H9 (cell line): ENCODE results near the gene DCAF15. TPM values are rescaled to one million over a fixed set of nuclear protein-coding genes. Genes with fewer than 3 reads are reported as not detected.

Source experiments
- DNase-seq: peaks from one replicate; pipeline ENCODE4 v3.0.0-alpha.2; 2017
- H2AFZ ChIP-seq: one replicate; pipeline ENCODE4 v1.6.1; 2013; ENCODE audit warnings: mild to moderate bottlenecking, low read length, control low read depth, moderate library complexity
- H2AK5ac ChIP-seq: 2 replicates; pipeline ENCODE4 v1.6.1; 2013; ENCODE audit warnings: low read length, control low read depth, mixed read lengths; ENCODE audit not compliant: insufficient read length
- H2BK120ac ChIP-seq: one replicate; pipeline ENCODE4 v1.6.1; 2013; ENCODE audit warnings: low read depth, mild to moderate bottlenecking, low read length, control low read depth, inconsistent platforms; ENCODE audit not compliant: poor library complexity, severe bottlenecking
- H2BK12ac ChIP-seq: 2 replicates; pipeline ENCODE4 v1.6.1; 2013; ENCODE audit warnings: low read length, control low read depth, mixed read lengths, low read depth; ENCODE audit not compliant: insufficient read length
- H2BK15ac ChIP-seq: 2 replicates; pipeline ENCODE4 v1.6.1; 2013; ENCODE audit warnings: low read depth, low read length, control low read depth
- H2BK20ac ChIP-seq: one replicate; pipeline ENCODE4 v1.6.1; 2013; ENCODE audit warnings: low read depth, mild to moderate bottlenecking, low read length, control low read depth, inconsistent platforms; ENCODE audit not compliant: poor library complexity, severe bottlenecking
- H2BK5ac ChIP-seq: 2 replicates; pipeline ENCODE4 v1.6.1; 2013; ENCODE audit warnings: low read length, control low read depth, mixed read lengths; ENCODE audit not compliant: insufficient read length
- H3K14ac ChIP-seq: 2 replicates; pipeline ENCODE4 v1.6.1; 2013; ENCODE audit warnings: low read length, control low read depth; ENCODE audit not compliant: insufficient read depth
- H3K18ac ChIP-seq: 2 replicates; pipeline ENCODE4 v1.6.1; 2013; ENCODE audit warnings: low read depth, mild to moderate bottlenecking, mixed read lengths, low read length, control low read depth; ENCODE audit not compliant: insufficient read length
- H3K23ac ChIP-seq: 2 replicates; pipeline ENCODE4 v1.6.1; 2013; ENCODE audit warnings: low read length, control low read depth, mixed read lengths, low read depth; ENCODE audit not compliant: insufficient read length
- H3K23me2 ChIP-seq: 2 replicates; pipeline ENCODE4 v1.6.1; 2013; ENCODE audit warnings: low read depth, mild to moderate bottlenecking, mixed read lengths, low read length, control low read depth; ENCODE audit not compliant: insufficient read length, poor library complexity, severe bottlenecking
- H3K27ac ChIP-seq: 2 replicates; pipeline ENCODE4 v1.5.1; 2013; ENCODE audit warnings: low read length, control low read depth, mixed read lengths, low read depth; ENCODE audit not compliant: insufficient read length
- H3K27me3 ChIP-seq: 2 replicates; pipeline ENCODE4 v1.6.1; 2013; ENCODE audit warnings: low read length, control low read depth, inconsistent platforms; ENCODE audit not compliant: insufficient read depth
- H3K4ac ChIP-seq: 2 replicates; pipeline ENCODE4 v1.6.1; 2013; ENCODE audit warnings: low read depth, mild to moderate bottlenecking, control low read depth, inconsistent platforms, low read length, moderate library complexity
- H3K4me1 ChIP-seq: 2 replicates; pipeline ENCODE4 v1.6.1; 2013; ENCODE audit warnings: low read length, control low read depth, inconsistent platforms; ENCODE audit not compliant: insufficient read depth
- H3K4me2 ChIP-seq: 2 replicates; pipeline ENCODE4 v1.6.1; 2013; ENCODE audit warnings: low read length, control low read depth, mixed read lengths; ENCODE audit not compliant: insufficient read length, insufficient read depth
- H3K56ac ChIP-seq: 2 replicates; pipeline ENCODE4 v1.6.1; 2013; ENCODE audit warnings: low read depth, mild to moderate bottlenecking, mixed read lengths, low read length, control low read depth; ENCODE audit not compliant: insufficient read length
- H3K79me1 ChIP-seq: 2 replicates; pipeline ENCODE4 v1.6.1; 2013; ENCODE audit warnings: low read depth, mild to moderate bottlenecking, moderate library complexity, low read length, control low read depth, inconsistent platforms; ENCODE audit not compliant: insufficient read depth, poor library complexity, severe bottlenecking
- H3K79me2 ChIP-seq: 2 replicates; pipeline ENCODE4 v1.6.1; 2013; ENCODE audit warnings: low read length, control low read depth, inconsistent platforms; ENCODE audit not compliant: insufficient read depth
- H3K9ac ChIP-seq: 2 replicates; pipeline ENCODE4 v1.6.1; 2013; ENCODE audit warnings: low read length, control low read depth, mixed read lengths; ENCODE audit not compliant: insufficient read length; ENCODE audit errors: extremely low read depth
- H3K9me3 ChIP-seq: one replicate; pipeline ENCODE4 v1.6.1; 2013; ENCODE audit warnings: low read depth, low read length, inconsistent platforms; ENCODE audit not compliant: control insufficient read depth
- H3T11ph ChIP-seq: one replicate; pipeline ENCODE4 v1.6.1; 2013; ENCODE audit warnings: mild to moderate bottlenecking, low read length, control low read depth, inconsistent platforms
- H4K20me1 ChIP-seq: one replicate; pipeline ENCODE4 v1.6.1; 2013; ENCODE audit not compliant: control insufficient read depth, insufficient read length, insufficient read depth
- H4K5ac ChIP-seq: 2 replicates; pipeline ENCODE4 v1.6.1; 2013; ENCODE audit warnings: low read depth, mild to moderate bottlenecking, mixed read lengths, low read length, control low read depth; ENCODE audit not compliant: insufficient read length
- H4K8ac ChIP-seq: replicated peaks from 2 replicates; pipeline ENCODE4 v1.6.1; 2013; ENCODE audit warnings: low read length, control low read depth, mixed read lengths, low read depth; ENCODE audit not compliant: insufficient read length
- H4K91ac ChIP-seq: 2 replicates; pipeline ENCODE4 v1.6.1; 2013; ENCODE audit warnings: low read depth, mild to moderate bottlenecking, moderate library complexity, mixed read lengths, low read length, control low read depth; ENCODE audit not compliant: insufficient read length
- H3K27ac Mint-ChIP-seq, 3 experiments: 2 replicates in 2 of 3; 3 replicates in 1 of 3; pipeline ENCODE4 v1.8.0; 2020 to 2021; ENCODE audit warnings: mixed read lengths in 3 of 3, mild to moderate bottlenecking in 1 of 3, moderate library complexity in 1 of 3
- H3K27me3 Mint-ChIP-seq: 2 replicates; pipeline ENCODE4 v1.8.0; 2021; ENCODE audit warnings: low read depth, mild to moderate bottlenecking, moderate library complexity, mixed read lengths
- H3K36me3 Mint-ChIP-seq, 3 experiments: 2 replicates in 2 of 3; 3 replicates in 1 of 3; pipeline ENCODE4 v1.8.0; 2020 to 2021; ENCODE audit warnings: low read depth in 3 of 3, mixed read lengths in 3 of 3; ENCODE audit not compliant: insufficient read depth in 1 of 3
- H3K4me1 Mint-ChIP-seq, 2 experiments: 2 replicates each; pipeline ENCODE4 v1.8.0; 2020; ENCODE audit warnings: mixed read lengths in 2 of 2
- H3K4me3 Mint-ChIP-seq, 2 experiments: 2 replicates in 1 of 2; 3 replicates in 1 of 2; pipeline ENCODE4 v1.8.0; 2020 to 2021; ENCODE audit warnings: mild to moderate bottlenecking in 2 of 2, mixed read lengths in 2 of 2, moderate library complexity in 1 of 2
- H3K9me3 Mint-ChIP-seq, 2 experiments: 2 replicates in 1 of 2; 3 replicates in 1 of 2; pipeline ENCODE4 v1.8.0; 2020; ENCODE audit warnings: mild to moderate bottlenecking in 2 of 2, mixed read lengths in 2 of 2, moderate library complexity in 1 of 2
- CTCF ChIP-seq: fragments of 200-600 bp; sonication (generic); conservative IDR thresholded peaks from 3 replicates; pipeline ENCODE4 v1.8.0; 2021; ENCODE audit warnings: antibody characterized with exemption, mild to moderate bottlenecking
- WGBS: extraction: QIAGEN DNeasy Blood & Tissue Kit; methylation state at CpG from one replicate; pipeline ENCODE4 v1.1.7; 2013; ENCODE audit warnings: missing lambda C conversion rate, low lambda C conversion rate, mixed read lengths; ENCODE audit not compliant: insufficient read length; ENCODE audit errors: extremely low coverage; 5-methylcytosine and 5-hydroxymethylcytosine counted together
- total RNA-seq: library from RNA; stranded (reverse); gene quantifications from 2 replicates; pipeline ENCODE4 v1.2.1, GENCODE V29; 2021

Gene DCAF15
- total RNA-seq, 1 experiment from 2014 or later, result 82.5 TPM

GRCh38 chr19:13975870-13976269 is 23.6 kb downstream of the DCAF15 start:
- no peak overlapping the region for H3K4ac ChIP-seq
- H3K79me1 ChIP-seq, result no peaks in the 10 kb centered on the region
- no peak overlapping the region for H3K14ac ChIP-seq
- no peaks in the 10 kb centered on the region for H3K9me3 ChIP-seq
- Mint-ChIP-seq H3K4me1 (peaks cover 13 to 20% of the 10 kb centered on the region in 2 experiments), H3K27me3 (no peaks in the 10 kb centered on the region), H3K36me3 (peaks cover 4 to 37% (median 9%) of the 10 kb centered on the region in 3 experiments; a peak in 6 of 7 replicates), H3K9me3 (no peaks in the 10 kb centered on the region), H3K4me3 (no peak overlapping the region), H3K27ac (peak overlapping the region in 1 of 3 experiments; percentile 68; a peak in 1 of 7 replicates)
- TF ChIP-seq CTCF, result no peak
- no peak overlapping the region for H4K8ac ChIP-seq
- no peak overlapping the region for H3K4me2 ChIP-seq
- no peak overlapping the region for H3K23ac ChIP-seq
- H3K79me2 ChIP-seq, result no peaks in the 10 kb centered on the region
- H2BK15ac ChIP-seq, result no peak overlapping the region
- H2BK120ac ChIP-seq, result no peak overlapping the region
- H3K56ac ChIP-seq, result no peak overlapping the region
- H4K5ac ChIP-seq, result no peak overlapping the region
- no peaks in the 10 kb centered on the region for H3K27me3 ChIP-seq
- H3T11ph ChIP-seq, result no peak overlapping the region
- H3K4me1 ChIP-seq, result no peaks in the 10 kb centered on the region
- no peaks in the 10 kb centered on the region for H3K23me2 ChIP-seq
- no peak for DNase-seq
- H2AK5ac ChIP-seq, result no peak overlapping the region
- H3K18ac ChIP-seq, result no peak overlapping the region
- H2BK5ac ChIP-seq, result no peak overlapping the region
- no peak overlapping the region for H2BK20ac ChIP-seq
- no peak overlapping the region for H3K9ac ChIP-seq
- H4K91ac ChIP-seq, result no peak overlapping the region
- H2AFZ ChIP-seq, result no peak overlapping the region
- no peak overlapping the region for H2BK12ac ChIP-seq
- no peak overlapping the region for H3K27ac ChIP-seq
- WGBS, result no CpG with 5 or more reads among the region's 11 CpGs
- H4K20me1 ChIP-seq, result no peaks in the 10 kb centered on the region
